Measurements from ENCODE around the gene SLC25A29. TPM values are rescaled to one million over a fixed set of nuclear protein-coding genes. Genes with fewer than 3 reads are reported as not detected.

The SLC25A29 gene
- total and polyA plus RNA-seq, 2 of the 8 experiments (the other 6 are each of a cell fraction or from before 2014, with no cell fraction given) = 135 to 177 TPM

- no peak overlapping the region for H2BK15ac ChIP-seq (ENCODE audit: low read length)
- no peak overlapping the region for H3K18ac ChIP-seq (ENCODE audit: extremely low read depth, low read length)
- H2BK12ac ChIP-seq (ENCODE audit: low read depth, low read length) = no peak overlapping the region
- CTCF ChIA-PET (ENCODE audit: partially characterized antibody) = interaction anchor here (0.5 to 2.7 kb wide), 6 partner anchors 13 to 75 kb away, joined by 3 to 14 read pairs (median 4); no protein-coding TSS in a partner anchor
- H3K23me2 ChIP-seq (ENCODE audit: low read depth, low read length) = no peaks in the 10 kb centered on the region
- DNase-seq (ENCODE audit: low read depth in 1 of 2, low spot score in 2 of 2) (no peak), FAIRE-seq (no peak)
- no peak overlapping the region for H3K9ac ChIP-seq (replicated peaks in 1 of 4; ENCODE audit: extremely low read depth in 1 of 4, low read depth in 3 of 4, low read length in 3 of 4)
- no peak overlapping the region for H3K4me2 ChIP-seq (ENCODE audit: insufficient read depth in 1 of 2, low read depth in 2 of 2, low read length in 2 of 2)
- no peak overlapping the region for H3K14ac ChIP-seq (ENCODE audit: insufficient read length)
- no peaks in the 10 kb centered on the region for H3K27me3 ChIP-seq (replicated peaks in 1 of 4; ENCODE audit: control insufficient read depth in 3 of 4, extremely low read depth in 1 of 4, insufficient read depth in 3 of 4, low read length in 3 of 4)
- no peak overlapping the region for H2BK120ac ChIP-seq (replicated peaks; ENCODE audit: low read depth, low read length)
- no peak overlapping the region for H4K5ac ChIP-seq (ENCODE audit: insufficient read length, low read depth, low read length)
- no peak overlapping the region for H2BK5ac ChIP-seq (ENCODE audit: low read depth, low read length)
- H4K20me1 ChIP-seq (replicated peaks in 1 of 2; ENCODE audit: control insufficient read depth in 1 of 2, insufficient read depth in 2 of 2, low read length in 2 of 2) = peaks cover 21 to 33% of the 10 kb centered on the region in 2 experiments
- no peak overlapping the region for H4K8ac ChIP-seq (ENCODE audit: extremely low read depth, insufficient read depth, low read length)
- H3K36me3 ChIP-seq (ENCODE audit: control insufficient read depth in 2 of 4, insufficient read depth in 4 of 4, low read length in 3 of 4) = peaks cover 2 to 27% (median 4%) of the 10 kb centered on the region in 4 experiments; a peak in 5 of 8 replicates
- no peak overlapping the region for H3K56ac ChIP-seq (replicated peaks; ENCODE audit: insufficient read length, low read depth, low read length)
- peaks cover 6 to 53% of the 10 kb centered on the region in 2 experiments; a peak in 3 of 4 replicates for H3K79me2 ChIP-seq (ENCODE audit: control insufficient read depth in 1 of 2, insufficient read depth in 2 of 2, low read length in 2 of 2)
- POLR2A ChIA-PET (ENCODE audit: partially characterized antibody) = interaction anchor here (1.6 to 14.7 kb wide), 2 partner anchors 10 to 32 kb away, joined by 4 to 200 read pairs; no protein-coding TSS in a partner anchor
- no peak overlapping the region for H3K4ac ChIP-seq (replicated peaks; ENCODE audit: insufficient read length, low read depth, low read length)
- H2AFZ ChIP-seq (ENCODE audit: low read length) = no peak overlapping the region
- H3K9me3 ChIP-seq (ENCODE audit: insufficient read depth in 2 of 2, low read depth in 1 of 2, low read length in 1 of 2) = no peaks in the 10 kb centered on the region
- H4K91ac ChIP-seq (replicated peaks; ENCODE audit: insufficient read length, low read length) = no peak overlapping the region
- H3K23ac ChIP-seq (ENCODE audit: insufficient read length) = no peak overlapping the region
- peaks cover 12% of the 10 kb centered on the region for H3K79me1 ChIP-seq (ENCODE audit: low read depth, low read length)
- no peak overlapping the region for H2BK20ac ChIP-seq (ENCODE audit: low read length)
- H3K27ac ChIP-seq (ENCODE audit: low read depth, low read length) = no peak overlapping the region
- peaks cover 5 to 10% (median 8%) of the 10 kb centered on the region in 4 experiments for H3K4me1 ChIP-seq (replicated peaks in 1 of 4; ENCODE audit: control insufficient read depth in 3 of 4, insufficient read depth in 4 of 4, low read length in 3 of 4)
- no peak overlapping the region for H3K4me3 ChIP-seq (ENCODE audit: extremely low read depth in 1 of 4, insufficient read depth in 2 of 4, low read depth in 3 of 4, low read length in 4 of 4)
- H2AK5ac ChIP-seq (ENCODE audit: low read depth, low read length) = no peak overlapping the region
- WGBS, 2 experiments (ENCODE audit: extremely low coverage in 1 of 2, insufficient coverage in 1 of 2, insufficient read length in 1 of 2, insufficient replicate concordance in 2 of 2, low coverage in 1 of 2, low lambda C conversion rate in 2 of 2, missing lambda C conversion rate in 1 of 2) = 99% methylated on average over 6 of the region's 6 CpGs; no CpG with 5 or more reads in 1 of the 2 experiments
- TF ChIP-seq SP2 (IDR thresholded peaks at IDR 0.05; ENCODE audit: low read length) (no peak), EGR1 (IDR thresholded peaks at IDR 0.05; ENCODE audit: borderline replicate concordance, low read depth, low read length) (no peak), RFX5 (IDR thresholded peaks at IDR 0.05; ENCODE audit: borderline replicate concordance, low read depth, low read length) (no peak), CHD2 (IDR thresholded peaks at IDR 0.05; ENCODE audit: low read length) (no peak), TAF1 (IDR thresholded peaks at IDR 0.05; ENCODE audit: low read depth, low read length) (no peak), EZH2 (IDR thresholded peaks at IDR 0.05; ENCODE audit: low read depth, low read length, severe bottlenecking) (no peak), CREB1 (IDR thresholded peaks at IDR 0.05) (no peak), CTBP2 (IDR thresholded peaks at IDR 0.05; ENCODE audit: borderline replicate concordance, insufficient read depth, insufficient read length, low read length) (no peak), RBBP5 (IDR thresholded peaks at IDR 0.05; ENCODE audit: borderline replicate concordance, low read depth, low read length) (no peak), E2F6 (IDR thresholded peaks at IDR 0.05) (no peak), CTCF (IDR thresholded peaks at IDR 0.05; ENCODE audit: control extremely low read depth in 1 of 3, insufficient read depth in 1 of 3, low read depth in 1 of 3, low read length in 3 of 3) (no peak)
Measured at GRCh38 chr14:100299238-100299560, 7.0 kb downstream of the SLC25A29 start.

Data from H1 (cell line).